Panc1 (cell line): ENCODE measurements around the gene COQ8B. TPM values are rescaled to one million over a fixed set of nuclear protein-coding genes. Genes with fewer than 3 reads are reported as not detected.

ENCODE experiments used
- ATAC-seq: fragments of 200-7000 bp; cut with Tn5 transposase; 2 replicates; pipeline ENCODE4 v1.9.1; 2020; ENCODE audit warnings: mild to moderate bottlenecking, moderate library complexity
- BruUV-seq: library from RNA; stranded (reverse); fragments of 400-500 nt; replicated peaks from 2 replicates; lab custom pipeline; 2021; lab: Mats Ljungman, UMichigan
- CTCF ChIA-PET: fragments of 300-600 bp; sonication (Branson Sonifier 250); formaldehyde crosslinking; loops from one replicate; lab custom pipeline; 2022; ENCODE audit warnings: antibody characterized with exemption; lab: Charles Lee
- POLR2A ChIA-PET: fragments of 300-600 bp; sonication (Branson Sonifier 250); formaldehyde crosslinking; loops from one replicate; lab custom pipeline; 2022; ENCODE audit warnings: antibody characterized with exemption; lab: Charles Lee
- DNase-seq: peaks from one replicate; pipeline ENCODE4 v3.0.0-alpha.2; 2010; ENCODE audit warnings: low read depth, low spot score
- H3K27ac ChIP-seq: 2 replicates; pipeline ENCODE4 v1.5.1; 2011; ENCODE audit warnings: mild to moderate bottlenecking, low read length, inconsistent platforms
- H3K27me3 ChIP-seq: fragments of 200-500 bp; sonication (Bioruptor generic); 2 replicates; pipeline ENCODE4 v1.6.0; 2014; ENCODE audit warnings: low read length, inconsistent platforms; ENCODE audit not compliant: control insufficient read depth, insufficient read depth
- H3K36me3 ChIP-seq: fragments of 200-500 bp; sonication (Bioruptor generic); 2 replicates; pipeline ENCODE4 v1.5.1; 2014; ENCODE audit warnings: inconsistent platforms, mild to moderate bottlenecking, low read length, moderate library complexity; ENCODE audit not compliant: control insufficient read depth, insufficient read depth
- H3K4me1 ChIP-seq: 2 replicates; pipeline ENCODE4 v1.5.1; 2011; ENCODE audit warnings: inconsistent platforms, mild to moderate bottlenecking, low read length, moderate library complexity; ENCODE audit not compliant: control insufficient read depth, insufficient read depth
- H3K4me3 ChIP-seq, 2 experiments: 2 replicates each; pipeline ENCODE4 v1.5.1; 2011 to 2012; ENCODE audit warnings: low read depth in 2 of 2, low read length in 2 of 2, mild to moderate bottlenecking in 2 of 2, inconsistent platforms in 1 of 2, moderate library complexity in 1 of 2
- H3K9me3 ChIP-seq: fragments of 200-500 bp; sonication (Bioruptor generic); 2 replicates; pipeline ENCODE4 v1.5.1; 2014; ENCODE audit warnings: low read depth, mild to moderate bottlenecking, inconsistent platforms, low read length, moderate library complexity; ENCODE audit not compliant: control insufficient read depth, insufficient read depth
- CTCF ChIP-seq: fragments of 450-650 bp; IDR thresholded peaks from 2 replicates; pipeline ENCODE4 v1.5.1; 2017; ENCODE audit warnings: mild to moderate bottlenecking
- POLR2AphosphoS5 ChIP-seq: IDR thresholded peaks from 2 replicates; pipeline ENCODE4 v1.6.1; 2012; ENCODE audit warnings: mild to moderate bottlenecking, low read depth, low read length, moderate library complexity
- REST ChIP-seq, 2 experiments: IDR thresholded peaks; 2 replicates each; pipeline ENCODE4 v1.6.1; 2011 to 2012; ENCODE audit warnings: low read depth in 2 of 2, control low read depth in 1 of 2, low read length in 1 of 2, mild to moderate bottlenecking in 1 of 2, moderate library complexity in 1 of 2; ENCODE audit not compliant: insufficient read depth in 1 of 2
- SIN3A ChIP-seq: IDR thresholded peaks from 2 replicates; pipeline ENCODE4 v1.6.1; 2012; ENCODE audit warnings: low read depth, mild to moderate bottlenecking, low read length, moderate library complexity, borderline replicate concordance; ENCODE audit not compliant: insufficient read depth
- TCF7L2 ChIP-seq: IDR thresholded peaks from 2 replicates; pipeline ENCODE4 v1.6.1; 2011; ENCODE audit warnings: mild to moderate bottlenecking, low read depth, low read length, inconsistent platforms
- in situ Hi-C: cut with HindIII; loops from 2 replicates; pipeline ENCODE4 v1.10.0; 2016; ENCODE audit warnings: low sequenced_read_pairs, low pct_unique_long_range_greater_than_20kb
- intact Hi-C: fragments of 100-400 bp; cut with micrococcal nuclease; formaldehyde crosslinking; loops from one replicate; pipeline ENCODE4 v1.10.0; 2022; ENCODE audit not compliant: unreplicated experiment
- total RNA-seq: library from RNA; stranded (reverse); gene quantifications from one replicate; pipeline ENCODE4 v1.2.1, GENCODE V29; 2021; ENCODE audit not compliant: unreplicated experiment

The COQ8B gene
- total RNA-seq, 1 experiment from 2014 or later = 15.6 TPM

- intact Hi-C loops (no loop called here), in situ Hi-C loops (no loop called here)
- CTCF ChIA-PET = no interaction called here
- Histone ChIP-seq H3K4me1 (no peaks in the 10 kb centered on the region), H3K4me3 (no peak overlapping the region), H3K9me3 (no peaks in the 10 kb centered on the region), H3K27ac (no peak overlapping the region), H3K27me3 (no peaks in the 10 kb centered on the region), H3K36me3 (no peaks in the 10 kb centered on the region)
- DNase-seq (no peak), ATAC-seq (no peak)
- POLR2A ChIA-PET = no interaction called here
- no peak for TF ChIP-seq SIN3A
- no peak for TF ChIP-seq REST (IDR thresholded peaks at IDR 0.05; ENCODE audit: insufficient read depth in 1 of 2, low read depth in 2 of 2, low read length in 1 of 2)
- no peak for TF ChIP-seq POLR2AphosphoS5
- no peak for TF ChIP-seq TCF7L2
- no peak for TF ChIP-seq CTCF
- BruUV-seq = no TSS peak
These were observed 34.2 kb downstream of the COQ8B start for GRCh38 chr19:40682431-40682964.

GRCh38 chr19:40681039-40681438 is 35.6 kb downstream of the COQ8B start:
- no peak for ATAC-seq
- no peaks in the 10 kb centered on the region for H3K36me3 ChIP-seq
- ChIA-PET POLR2A (no interaction called here), CTCF (no interaction called here)
- no peaks in the 10 kb centered on the region for H3K4me1 ChIP-seq
- H3K4me3 ChIP-seq = no peak overlapping the region
- no peak for DNase-seq
- intact Hi-C loops = no loop called here
- in situ Hi-C loops = no loop called here
- H3K9me3 ChIP-seq = no peaks in the 10 kb centered on the region
- no peaks in the 10 kb centered on the region for H3K27me3 ChIP-seq
- no TSS peak for BruUV-seq
- H3K27ac ChIP-seq = no peak overlapping the region
- no peak for TF ChIP-seq REST (IDR thresholded peaks at IDR 0.05; ENCODE audit: insufficient read depth in 1 of 2, low read depth in 2 of 2, low read length in 1 of 2)
- no peak for TF ChIP-seq CTCF
- no peak for TF ChIP-seq POLR2AphosphoS5
- no peak for TF ChIP-seq TCF7L2
- no peak for TF ChIP-seq SIN3A
